ENCODE results near the gene EWSR1.

EWSR1 gene

GRCh38 chr22:29291215-29291614 lies 23.1 kb downstream of the EWSR1 start:
- Histone ChIP-seq H4K20me1 (ENCODE audit: control insufficient read depth, insufficient read depth, low read depth, low read length) (peaks cover 30% of the 10 kb centered on the region; the same call in 1 of the 2 replicates), H3K27me3 (ENCODE audit: control insufficient read depth, low read length) (no peaks in the 10 kb centered on the region), H3K9me3 (ENCODE audit: control insufficient read depth, insufficient read depth, low read length) (no peaks in the 10 kb centered on the region), H3F3A (ENCODE audit: control insufficient read depth, insufficient read depth) (peaks cover 13% of the 10 kb centered on the region), H3K4me1 (ENCODE audit: control insufficient read depth, low read length) (peaks cover 11% of the 10 kb centered on the region), H3K27ac (ENCODE audit: low read depth, low read length) (no peak overlapping the region), H3K4me2 (ENCODE audit: low read length) (no peak overlapping the region), H3K79me2 (ENCODE audit: control insufficient read depth, low read length) (peaks cover 46% of the 10 kb centered on the region), H3K4me3 (ENCODE audit: low read length) (no peak overlapping the region), H3K36me3 (ENCODE audit: control insufficient read depth, low read length) (peaks cover 99% of the 10 kb centered on the region), H3K9me2 (replicated peaks; ENCODE audit: control insufficient read depth, low read length) (no peaks in the 10 kb centered on the region)
- TF ChIP-seq, protein P1, sequence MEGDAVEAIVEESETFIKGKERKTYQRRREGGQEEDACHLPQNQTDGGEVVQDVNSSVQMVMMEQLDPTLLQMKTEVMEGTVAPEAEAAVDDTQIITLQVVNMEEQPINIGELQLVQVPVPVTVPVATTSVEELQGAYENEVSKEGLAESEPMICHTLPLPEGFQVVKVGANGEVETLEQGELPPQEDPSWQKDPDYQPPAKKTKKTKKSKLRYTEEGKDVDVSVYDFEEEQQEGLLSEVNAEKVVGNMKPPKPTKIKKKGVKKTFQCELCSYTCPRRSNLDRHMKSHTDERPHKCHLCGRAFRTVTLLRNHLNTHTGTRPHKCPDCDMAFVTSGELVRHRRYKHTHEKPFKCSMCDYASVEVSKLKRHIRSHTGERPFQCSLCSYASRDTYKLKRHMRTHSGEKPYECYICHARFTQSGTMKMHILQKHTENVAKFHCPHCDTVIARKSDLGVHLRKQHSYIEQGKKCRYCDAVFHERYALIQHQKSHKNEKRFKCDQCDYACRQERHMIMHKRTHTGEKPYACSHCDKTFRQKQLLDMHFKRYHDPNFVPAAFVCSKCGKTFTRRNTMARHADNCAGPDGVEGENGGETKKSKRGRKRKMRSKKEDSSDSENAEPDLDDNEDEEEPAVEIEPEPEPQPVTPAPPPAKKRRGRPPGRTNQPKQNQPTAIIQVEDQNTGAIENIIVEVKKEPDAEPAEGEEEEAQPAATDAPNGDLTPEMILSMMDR (IDR thresholded peaks at IDR 0.05; ENCODE audit: low read depth, low read length, poor library complexity, severe bottlenecking): no peak
- no peak for TF ChIP-seq EZH2phosphoT487 (IDR thresholded peaks at IDR 0.05; ENCODE audit: borderline replicate concordance, low read length)

DNA sequence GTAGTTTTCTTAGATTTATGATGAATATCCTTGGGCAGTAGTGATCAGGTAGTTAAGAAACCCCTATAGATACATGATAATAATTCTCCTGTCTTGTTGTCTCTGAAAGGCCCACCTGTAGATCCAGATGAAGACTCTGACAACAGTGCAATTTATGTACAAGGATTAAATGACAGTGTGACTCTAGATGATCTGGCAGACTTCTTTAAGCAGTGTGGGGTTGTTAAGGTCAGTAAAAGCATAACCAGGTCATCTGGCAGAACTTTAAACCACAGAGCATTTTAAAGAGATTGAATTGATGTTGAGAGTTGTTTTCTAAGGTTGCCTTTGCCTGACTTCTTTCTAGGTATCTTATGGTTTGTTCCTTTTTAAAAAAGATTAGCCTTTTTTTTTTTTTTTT lies 24.3 kb downstream of the EWSR1 start:
- Histone ChIP-seq H3K36me3 (ENCODE audit: control insufficient read depth, low read length) (peaks cover 99% of the 10 kb centered on the region), H3K79me2 (ENCODE audit: control insufficient read depth, low read length) (peaks cover 38% of the 10 kb centered on the region), H3K27ac (ENCODE audit: low read depth, low read length) (no peak overlapping the region)

GRCh38 chr22:29298641-29299040 lies 30.6 kb downstream of the EWSR1 start:
- TF ChIP-seq, protein P1 (IDR thresholded peaks at IDR 0.05; ENCODE audit: low read depth, low read length, poor library complexity, severe bottlenecking): no peak
- TF ChIP-seq EZH2phosphoT487 (IDR thresholded peaks at IDR 0.05; ENCODE audit: borderline replicate concordance, low read length): no peak
- Histone ChIP-seq H3K79me2 (ENCODE audit: control insufficient read depth, low read length) (no peaks in the 10 kb centered on the region), H3K9me3 (ENCODE audit: control insufficient read depth, insufficient read depth, low read length) (no peaks in the 10 kb centered on the region), H3K36me3 (ENCODE audit: control insufficient read depth, low read length) (peaks cover 71% of the 10 kb centered on the region), H3K27ac (ENCODE audit: low read depth, low read length) (no peak overlapping the region), H3K9me2 (replicated peaks; ENCODE audit: control insufficient read depth, low read length) (no peaks in the 10 kb centered on the region), H3K4me3 (ENCODE audit: low read length) (no peak overlapping the region), H3F3A (ENCODE audit: control insufficient read depth, insufficient read depth) (peaks cover 39% of the 10 kb centered on the region), H4K20me1 (ENCODE audit: control insufficient read depth, insufficient read depth, low read depth, low read length) (peaks cover 13% of the 10 kb centered on the region; the same call in 1 of the 2 replicates), H3K27me3 (ENCODE audit: control insufficient read depth, low read length) (no peaks in the 10 kb centered on the region), H3K4me2 (ENCODE audit: low read length) (no peak overlapping the region), H3K4me1 (ENCODE audit: control insufficient read depth, low read length) (peaks cover 21% of the 10 kb centered on the region)

More for the DNA sequence above, 24.3 kb downstream of the EWSR1 start:
- Histone ChIP-seq H3K9me3 (ENCODE audit: control insufficient read depth, insufficient read depth, low read length) (no peaks in the 10 kb centered on the region), H3K4me2 (ENCODE audit: low read length) (no peak overlapping the region), H3K9me2 (replicated peaks; ENCODE audit: control insufficient read depth, low read length) (no peaks in the 10 kb centered on the region), H3F3A (ENCODE audit: control insufficient read depth, insufficient read depth) (peaks cover 13% of the 10 kb centered on the region), H3K27me3 (ENCODE audit: control insufficient read depth, low read length) (no peaks in the 10 kb centered on the region), H3K4me3 (ENCODE audit: low read length) (no peak overlapping the region), H3K4me1 (ENCODE audit: control insufficient read depth, low read length) (peaks cover 12% of the 10 kb centered on the region), H4K20me1 (ENCODE audit: control insufficient read depth, insufficient read depth, low read depth, low read length) (peaks cover 34% of the 10 kb centered on the region; the same call in 1 of the 2 replicates)
- TF ChIP-seq EZH2phosphoT487 (IDR thresholded peaks at IDR 0.05; ENCODE audit: borderline replicate concordance, low read length): no peak
- TF ChIP-seq, protein P1 (IDR thresholded peaks at IDR 0.05; ENCODE audit: low read depth, low read length, poor library complexity, severe bottlenecking): no peak
